HepG2 (cell line): ENCODE measurements around the gene ELP1. TPM values are rescaled to one million over a fixed set of nuclear protein-coding genes. Genes with fewer than 3 reads are reported as not detected.

ENCODE experiments used
- ADNP ChIP-seq: sonication (generic); formaldehyde crosslinking; IDR thresholded peaks from 2 replicates; pipeline ENCODE4 v1.4.0; 2020; ENCODE audit warnings: missing genetic modification reagents
- ARNT2 ChIP-seq: sonication (generic); formaldehyde crosslinking; IDR thresholded peaks from 2 replicates; pipeline ENCODE4 v1.8.0; 2022; ENCODE audit warnings: mild to moderate bottlenecking, low read depth, missing genetic modification reagents, moderate library complexity
- CAMTA2 ChIP-seq: sonication (generic); formaldehyde crosslinking; IDR thresholded peaks from 2 replicates; pipeline ENCODE4 v1.4.0; 2020; ENCODE audit warnings: mild to moderate bottlenecking, missing genetic modification reagents, borderline replicate concordance
- CEBPG ChIP-seq: IDR thresholded peaks from 2 replicates; pipeline ENCODE4 v1.6.1; 2016
- JUNB ChIP-seq: sonication (generic); formaldehyde crosslinking; IDR thresholded peaks from 2 replicates; pipeline ENCODE4 v1.8.0; 2022; ENCODE audit warnings: missing genetic modification reagents, mild to moderate bottlenecking, borderline replicate concordance
- KMT2A ChIP-seq: sonication (generic); formaldehyde crosslinking; IDR thresholded peaks from 2 replicates; pipeline ENCODE4 v1.4.0; 2020; ENCODE audit warnings: missing genetic modification reagents
- RBM22 ChIP-seq: fragments of 200-400 bp; formaldehyde crosslinking; optimal IDR thresholded peaks from 2 replicates; pipeline ENCODE3; 2017; ENCODE audit warnings: mild to moderate bottlenecking, low read length, moderate library complexity
- RFX5 ChIP-seq: IDR thresholded peaks from 2 replicates; pipeline ENCODE4 v1.6.1; 2011; ENCODE audit warnings: low read depth, low read length, improper control_type of control experiment
- RORA ChIP-seq: sonication (generic); formaldehyde crosslinking; IDR thresholded peaks from 2 replicates; pipeline ENCODE4 v1.5.0; 2020; ENCODE audit warnings: mild to moderate bottlenecking, missing genetic modification reagents, moderate library complexity
- RXRB ChIP-seq: IDR thresholded peaks from 2 replicates; pipeline ENCODE4 v1.6.1; 2016; ENCODE audit warnings: borderline replicate concordance, missing genetic modification reagents, missing compliant biosample characterization
- SALL1 ChIP-seq: sonication (generic); formaldehyde crosslinking; IDR thresholded peaks from 2 replicates; pipeline ENCODE4 v1.8.0; 2022; ENCODE audit warnings: mild to moderate bottlenecking, missing genetic modification reagents
- SUZ12 ChIP-seq: fragments of 150-350 bp; IDR thresholded peaks from 2 replicates; pipeline ENCODE4 v1.6.1; 2014; ENCODE audit warnings: low read depth, low read length
- SYNCRIP ChIP-seq: fragments of 200-400 bp; formaldehyde crosslinking; IDR thresholded peaks from 2 replicates; pipeline ENCODE4 v1.6.1; 2018; ENCODE audit warnings: mild to moderate bottlenecking, low read depth, low read length; ENCODE audit not compliant: insufficient read depth
- TMF1 ChIP-seq: sonication (generic); formaldehyde crosslinking; IDR thresholded peaks from 2 replicates; pipeline ENCODE4 v1.8.1; 2022; ENCODE audit warnings: low read depth, missing genetic modification reagents
- ZNF232 ChIP-seq: sonication (generic); formaldehyde crosslinking; IDR thresholded peaks from 2 replicates; pipeline ENCODE4 v1.4.0; 2020; ENCODE audit warnings: missing genetic modification reagents, borderline replicate concordance
- ZNF3 ChIP-seq: IDR thresholded peaks from 2 replicates; pipeline ENCODE4 v1.7.0; 2017; ENCODE audit warnings: inconsistent platforms
- ZNF382 ChIP-seq: sonication (generic); formaldehyde crosslinking; IDR thresholded peaks from 2 replicates; pipeline ENCODE4 v1.5.0; 2020; ENCODE audit warnings: missing genetic modification reagents, mild to moderate bottlenecking, borderline replicate concordance
- ZNF616 ChIP-seq: sonication (generic); formaldehyde crosslinking; IDR thresholded peaks from 2 replicates; pipeline ENCODE4 v1.5.0; 2020; ENCODE audit warnings: low read depth, mild to moderate bottlenecking, missing genetic modification reagents
- ZNF652 ChIP-seq: IDR thresholded peaks from 2 replicates; pipeline ENCODE4 v1.6.1; 2016; ENCODE audit warnings: low read depth, borderline replicate concordance
- ZNF839 ChIP-seq: sonication (generic); formaldehyde crosslinking; IDR thresholded peaks from 2 replicates; pipeline ENCODE4 v1.4.0; 2020; ENCODE audit warnings: missing genetic modification reagents, mild to moderate bottlenecking, borderline replicate concordance
- ZSCAN29 ChIP-seq: sonication (generic); formaldehyde crosslinking; conservative IDR thresholded peaks from 2 replicates; pipeline ENCODE4 v1.4.0; 2020; ENCODE audit warnings: mild to moderate bottlenecking, missing genetic modification reagents
- polyA plus RNA-seq, 8 experiments: library from polyadenylated mRNA; depleted of rRNA in 3 of 8; stranded (reverse) in 7 of 8; unstranded in 1 of 8; fragments of >200 nt; fragmentation: Illumina TruSeq in 4 of 8; extraction: Trizol in 4 of 8; gene quantifications; 2 replicates each; pipeline versions ENCODE4 v1.2.1 to v1.2.3, GENCODE V29; 2011 to 2016; ENCODE audit warnings: low read depth in 4 of 8, missing spikeins in 1 of 8, mixed read lengths in 1 of 8; ENCODE audit not compliant: insufficient read depth in 1 of 8
- total RNA-seq, 5 experiments: library from RNA; depleted of rRNA; stranded (reverse); fragments of >200 nt; fragmentation: Illumina TruSeq; extraction: Trizol; gene quantifications; 2 replicates each; pipeline ENCODE4 v1.2.3, GENCODE V29; 2016; ENCODE audit warnings: low read depth in 1 of 5
- TF ChIP-seq, protein P1 (sequence below): sonication (generic); formaldehyde crosslinking; IDR thresholded peaks from 2 replicates; pipeline ENCODE4 v1.4.0; 2020; ENCODE audit warnings: missing genetic modification reagents
- TF ChIP-seq, protein P2 (sequence below): sonication (generic); formaldehyde crosslinking; IDR thresholded peaks from 2 replicates; pipeline ENCODE4 v1.5.1; 2020; ENCODE audit warnings: mild to moderate bottlenecking, missing genetic modification reagents, moderate library complexity
- TF ChIP-seq, protein P3 (sequence below): sonication (generic); formaldehyde crosslinking; IDR thresholded peaks from 2 replicates; pipeline ENCODE4 v1.4.0; 2020; ENCODE audit warnings: missing genetic modification reagents; ENCODE audit errors: not compliant biosample characterization
- TF ChIP-seq, protein P4 (sequence below): sonication (generic); formaldehyde crosslinking; conservative IDR thresholded peaks from 2 replicates; pipeline ENCODE4 v1.4.0; 2020; ENCODE audit warnings: missing genetic modification reagents

The ELP1 gene
- total and polyA plus RNA-seq, 2 of the 13 experiments (the other 11 are each of a cell fraction or from before 2014, with no cell fraction given): 157 to 275 TPM

DNA sequence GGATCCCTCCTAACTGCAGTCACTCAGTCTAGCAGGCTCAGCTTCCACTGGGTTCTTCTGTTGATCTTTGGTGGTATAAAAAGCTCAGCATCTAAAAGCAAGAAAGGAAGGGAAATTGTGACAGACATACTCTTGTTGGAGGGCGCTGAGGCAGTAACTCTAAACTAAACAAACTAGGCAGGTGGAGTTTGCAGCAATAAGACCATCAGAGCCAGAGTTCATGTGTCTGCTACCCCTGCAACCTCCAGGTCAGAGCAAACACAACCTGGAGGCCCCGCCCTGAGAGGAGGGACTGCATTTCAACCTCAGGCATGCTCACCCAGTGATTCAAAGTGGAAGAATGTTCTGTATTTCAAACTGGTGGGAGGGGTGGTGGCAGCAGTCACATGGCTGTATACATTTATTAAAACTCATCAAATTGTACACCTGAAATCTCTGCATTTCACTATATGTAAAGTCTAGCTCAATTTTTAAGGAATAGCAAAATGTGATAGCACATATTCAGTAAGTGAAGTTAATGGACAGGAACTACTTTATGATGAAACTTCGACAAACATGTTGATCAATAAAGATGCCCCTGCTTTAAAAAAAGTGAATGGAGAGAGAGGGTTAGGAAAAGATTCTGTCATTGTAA, 64.7 kb downstream of the ELP1 start (continued):
- TF ChIP-seq, protein P1, sequence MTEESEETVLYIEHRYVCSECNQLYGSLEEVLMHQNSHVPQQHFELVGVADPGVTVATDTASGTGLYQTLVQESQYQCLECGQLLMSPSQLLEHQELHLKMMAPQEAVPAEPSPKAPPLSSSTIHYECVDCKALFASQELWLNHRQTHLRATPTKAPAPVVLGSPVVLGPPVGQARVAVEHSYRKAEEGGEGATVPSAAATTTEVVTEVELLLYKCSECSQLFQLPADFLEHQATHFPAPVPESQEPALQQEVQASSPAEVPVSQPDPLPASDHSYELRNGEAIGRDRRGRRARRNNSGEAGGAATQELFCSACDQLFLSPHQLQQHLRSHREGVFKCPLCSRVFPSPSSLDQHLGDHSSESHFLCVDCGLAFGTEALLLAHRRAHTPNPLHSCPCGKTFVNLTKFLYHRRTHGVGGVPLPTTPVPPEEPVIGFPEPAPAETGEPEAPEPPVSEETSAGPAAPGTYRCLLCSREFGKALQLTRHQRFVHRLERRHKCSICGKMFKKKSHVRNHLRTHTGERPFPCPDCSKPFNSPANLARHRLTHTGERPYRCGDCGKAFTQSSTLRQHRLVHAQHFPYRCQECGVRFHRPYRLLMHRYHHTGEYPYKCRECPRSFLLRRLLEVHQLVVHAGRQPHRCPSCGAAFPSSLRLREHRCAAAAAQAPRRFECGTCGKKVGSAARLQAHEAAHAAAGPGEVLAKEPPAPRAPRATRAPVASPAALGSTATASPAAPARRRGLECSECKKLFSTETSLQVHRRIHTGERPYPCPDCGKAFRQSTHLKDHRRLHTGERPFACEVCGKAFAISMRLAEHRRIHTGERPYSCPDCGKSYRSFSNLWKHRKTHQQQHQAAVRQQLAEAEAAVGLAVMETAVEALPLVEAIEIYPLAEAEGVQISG: peak; percentile 68
- no peak for TF ChIP-seq ZNF652 (CRISPR knock-in tag)
- no peak for TF ChIP-seq ZNF382
- TF ChIP-seq, protein P2, sequence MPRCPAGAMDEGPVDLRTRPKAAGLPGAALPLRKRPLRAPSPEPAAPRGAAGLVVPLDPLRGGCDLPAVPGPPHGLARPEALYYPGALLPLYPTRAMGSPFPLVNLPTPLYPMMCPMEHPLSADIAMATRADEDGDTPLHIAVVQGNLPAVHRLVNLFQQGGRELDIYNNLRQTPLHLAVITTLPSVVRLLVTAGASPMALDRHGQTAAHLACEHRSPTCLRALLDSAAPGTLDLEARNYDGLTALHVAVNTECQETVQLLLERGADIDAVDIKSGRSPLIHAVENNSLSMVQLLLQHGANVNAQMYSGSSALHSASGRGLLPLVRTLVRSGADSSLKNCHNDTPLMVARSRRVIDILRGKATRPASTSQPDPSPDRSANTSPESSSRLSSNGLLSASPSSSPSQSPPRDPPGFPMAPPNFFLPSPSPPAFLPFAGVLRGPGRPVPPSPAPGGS (CRISPR knock-in tag): no peak
- no peak for TF ChIP-seq SUZ12
- peak; percentile 60; the same call in 1 of the 2 replicates for TF ChIP-seq ARNT2
- no peak for TF ChIP-seq CAMTA2 (CRISPR knock-in tag)
- TF ChIP-seq SYNCRIP: no peak
- no peak for TF ChIP-seq ADNP (CRISPR knock-in tag)
- TF ChIP-seq, protein P3, sequence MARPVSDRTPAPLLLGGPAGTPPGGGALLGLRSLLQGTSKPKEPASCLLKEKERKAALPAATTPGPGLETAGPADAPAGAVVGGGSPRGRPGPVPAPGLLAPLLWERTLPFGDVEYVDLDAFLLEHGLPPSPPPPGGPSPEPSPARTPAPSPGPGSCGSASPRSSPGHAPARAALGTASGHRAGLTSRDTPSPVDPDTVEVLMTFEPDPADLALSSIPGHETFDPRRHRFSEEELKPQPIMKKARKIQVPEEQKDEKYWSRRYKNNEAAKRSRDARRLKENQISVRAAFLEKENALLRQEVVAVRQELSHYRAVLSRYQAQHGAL (CRISPR knock-in tag): no peak
- no peak for TF ChIP-seq JUNB (CRISPR knock-in tag)
- TF ChIP-seq ZSCAN29 (CRISPR knock-in tag): no peak
- TF ChIP-seq RFX5: no peak
- no peak for TF ChIP-seq ZNF616 (CRISPR knock-in tag)
- peak; percentile 90; the same call in 1 of the 2 replicates for TF ChIP-seq RXRB (CRISPR knock-in tag)
- TF ChIP-seq KMT2A (CRISPR knock-in tag): no peak
- no peak for TF ChIP-seq ZNF3 (CRISPR knock-in tag)
- TF ChIP-seq CEBPG (CRISPR knock-in tag): peak; percentile 78
- peak; percentile 94 for TF ChIP-seq RBM22
- no peak for TF ChIP-seq RORA (CRISPR knock-in tag)
- TF ChIP-seq, protein P4, sequence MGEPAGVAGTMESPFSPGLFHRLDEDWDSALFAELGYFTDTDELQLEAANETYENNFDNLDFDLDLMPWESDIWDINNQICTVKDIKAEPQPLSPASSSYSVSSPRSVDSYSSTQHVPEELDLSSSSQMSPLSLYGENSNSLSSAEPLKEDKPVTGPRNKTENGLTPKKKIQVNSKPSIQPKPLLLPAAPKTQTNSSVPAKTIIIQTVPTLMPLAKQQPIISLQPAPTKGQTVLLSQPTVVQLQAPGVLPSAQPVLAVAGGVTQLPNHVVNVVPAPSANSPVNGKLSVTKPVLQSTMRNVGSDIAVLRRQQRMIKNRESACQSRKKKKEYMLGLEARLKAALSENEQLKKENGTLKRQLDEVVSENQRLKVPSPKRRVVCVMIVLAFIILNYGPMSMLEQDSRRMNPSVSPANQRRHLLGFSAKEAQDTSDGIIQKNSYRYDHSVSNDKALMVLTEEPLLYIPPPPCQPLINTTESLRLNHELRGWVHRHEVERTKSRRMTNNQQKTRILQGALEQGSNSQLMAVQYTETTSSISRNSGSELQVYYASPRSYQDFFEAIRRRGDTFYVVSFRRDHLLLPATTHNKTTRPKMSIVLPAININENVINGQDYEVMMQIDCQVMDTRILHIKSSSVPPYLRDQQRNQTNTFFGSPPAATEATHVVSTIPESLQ (CRISPR knock-in tag): no peak
- peak; percentile 95 for TF ChIP-seq SALL1 (CRISPR knock-in tag)
- no peak for TF ChIP-seq TMF1 (CRISPR knock-in tag)
- TF ChIP-seq ZNF839 (CRISPR knock-in tag): no peak
- peak; percentile 70; the same call in 1 of the 2 replicates for TF ChIP-seq ZNF232 (CRISPR knock-in tag)
